GM10248 (cell line): Measurements from ENCODE around the gene RXFP1.

Experiments used
- CTCF ChIA-PET: fragments of 300-600 bp; sonication (Branson Sonifier 250); formaldehyde crosslinking; extraction: SDS; loops from one replicate; lab custom pipeline; 2021; ENCODE audit warnings: antibody characterized with exemption; lab: Yijun Ruan, JAX
- POLR2A ChIA-PET: fragments of 350-650 bp; sonication (Branson Sonifier 250); formaldehyde crosslinking; extraction: SDS; loops from one replicate; lab custom pipeline; 2020; ENCODE audit warnings: antibody characterized with exemption; lab: Yijun Ruan, JAX
- DNase-seq: peaks from one replicate; pipeline ENCODE4 v3.0.0; 2012; ENCODE audit errors: extremely low spot score
- TF ChIP-seq, protein P1 (sequence below): IDR thresholded peaks from 2 replicates; pipeline ENCODE4 v1.5.1; 2012; ENCODE audit warnings: mild to moderate bottlenecking, low read depth; ENCODE audit errors: extremely low read depth, missing control alignments, control extremely low read depth

The RXFP1 gene

DNA sequence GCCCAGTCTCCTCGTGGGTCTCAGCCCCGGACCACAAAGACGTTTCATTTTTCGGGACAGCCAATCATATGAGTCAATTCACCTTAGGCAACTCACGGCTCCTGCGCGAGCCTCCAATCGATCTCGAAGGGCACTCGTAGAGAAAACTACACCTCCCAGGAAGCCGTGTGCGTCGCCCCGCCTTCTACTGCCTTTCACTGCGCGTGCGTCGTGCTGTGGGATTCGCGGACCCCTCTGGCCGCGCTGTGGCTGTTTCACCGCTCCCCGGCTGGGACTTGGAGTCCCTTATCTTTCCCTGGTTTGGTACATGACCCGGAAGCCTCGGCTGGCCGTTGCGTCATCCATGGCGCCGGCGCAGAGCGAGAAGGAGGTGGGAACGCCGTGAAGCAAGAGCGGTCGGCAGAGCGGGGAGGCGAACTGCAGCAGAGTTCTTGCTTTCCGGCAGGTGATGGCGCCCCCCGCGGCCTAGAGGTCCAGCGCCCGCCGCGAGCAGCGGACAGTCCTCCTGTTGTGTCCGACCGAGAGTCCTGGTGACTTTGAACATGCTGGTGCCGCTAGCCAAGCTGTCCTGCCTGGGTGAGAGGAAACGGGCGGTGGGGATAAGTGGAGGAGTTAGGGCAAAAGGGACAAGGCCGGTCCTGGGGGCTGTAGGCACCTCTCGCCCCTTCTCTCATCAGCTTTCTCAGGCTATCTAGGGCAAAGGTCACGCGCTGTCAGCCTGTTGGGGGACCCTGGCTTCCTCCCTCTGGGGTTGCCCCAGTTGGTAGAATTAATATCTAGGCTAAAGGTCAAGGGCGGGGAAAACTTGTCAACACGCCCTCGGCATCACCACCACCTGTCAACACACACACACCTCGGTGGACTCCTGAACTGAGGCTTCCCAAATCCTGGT, 150.5 kb downstream of the RXFP1 start, which contains the start of gene ETFDH:
Gene ETFDH, plus strand, starts transcription at position 382 of the 892 bp plus-strand sequence. Its CDS starts 161 bp downstream, at position 543.
- peak; percentile 96 for DNase-seq
- TF ChIP-seq, protein P1, sequence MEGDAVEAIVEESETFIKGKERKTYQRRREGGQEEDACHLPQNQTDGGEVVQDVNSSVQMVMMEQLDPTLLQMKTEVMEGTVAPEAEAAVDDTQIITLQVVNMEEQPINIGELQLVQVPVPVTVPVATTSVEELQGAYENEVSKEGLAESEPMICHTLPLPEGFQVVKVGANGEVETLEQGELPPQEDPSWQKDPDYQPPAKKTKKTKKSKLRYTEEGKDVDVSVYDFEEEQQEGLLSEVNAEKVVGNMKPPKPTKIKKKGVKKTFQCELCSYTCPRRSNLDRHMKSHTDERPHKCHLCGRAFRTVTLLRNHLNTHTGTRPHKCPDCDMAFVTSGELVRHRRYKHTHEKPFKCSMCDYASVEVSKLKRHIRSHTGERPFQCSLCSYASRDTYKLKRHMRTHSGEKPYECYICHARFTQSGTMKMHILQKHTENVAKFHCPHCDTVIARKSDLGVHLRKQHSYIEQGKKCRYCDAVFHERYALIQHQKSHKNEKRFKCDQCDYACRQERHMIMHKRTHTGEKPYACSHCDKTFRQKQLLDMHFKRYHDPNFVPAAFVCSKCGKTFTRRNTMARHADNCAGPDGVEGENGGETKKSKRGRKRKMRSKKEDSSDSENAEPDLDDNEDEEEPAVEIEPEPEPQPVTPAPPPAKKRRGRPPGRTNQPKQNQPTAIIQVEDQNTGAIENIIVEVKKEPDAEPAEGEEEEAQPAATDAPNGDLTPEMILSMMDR = peak; percentile 83
- ChIA-PET POLR2A (no interaction called here), CTCF (no interaction called here)

DNA sequence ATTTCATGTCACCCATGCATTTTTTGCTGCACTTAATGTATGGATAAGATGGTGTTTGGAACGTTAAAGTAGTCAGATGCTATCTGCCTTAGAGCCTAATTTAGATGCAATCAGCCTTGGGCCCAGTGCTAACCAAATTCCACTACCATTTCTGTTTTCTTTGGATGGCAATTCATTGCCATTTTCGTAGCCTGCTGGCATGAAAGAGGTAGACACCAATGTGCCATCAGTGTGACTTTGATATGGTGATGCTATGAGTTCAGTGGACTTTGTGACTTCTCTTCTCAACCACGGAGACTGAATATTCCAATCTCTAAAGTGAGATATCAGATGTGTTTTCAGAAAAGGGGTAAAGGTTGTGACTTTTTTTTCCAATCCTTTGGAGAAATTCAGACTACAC, 152.0 kb downstream of the RXFP1 start:
- no peak for DNase-seq
- POLR2A ChIA-PET = no interaction called here
- CTCF ChIA-PET = interaction anchor here (0.7 to 0.8 kb wide), 2 partner anchors 28 to 55 kb away, joined by 3 read pairs; no protein-coding TSS in a partner anchor

DNA sequence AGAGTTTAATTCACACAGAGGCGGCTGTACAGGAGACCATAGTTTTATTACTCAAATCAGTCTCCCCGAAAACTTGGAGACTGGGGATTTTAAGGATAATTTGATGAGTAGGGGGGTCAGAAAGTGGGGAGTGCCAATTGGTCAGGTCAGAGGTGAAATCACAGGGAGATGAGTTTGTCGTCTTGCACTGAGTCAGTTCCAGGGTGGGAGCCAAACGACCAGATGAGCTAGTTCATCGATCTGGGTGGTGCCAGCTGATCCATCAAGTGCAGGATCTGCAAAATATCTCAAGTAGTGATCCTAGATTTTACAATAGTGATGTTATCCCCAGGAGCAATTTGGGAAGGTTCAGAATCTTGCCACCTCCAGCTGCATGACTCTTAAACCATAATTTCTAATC, 154.4 kb downstream of the RXFP1 start:
- CTCF ChIA-PET = no interaction called here
- POLR2A ChIA-PET = no interaction called here
- TF ChIP-seq, protein P1 = no peak
- DNase-seq = no peak

More for the DNA sequence above, 152.0 kb downstream of the RXFP1 start:
- TF ChIP-seq, protein P1 = no peak

DNA sequence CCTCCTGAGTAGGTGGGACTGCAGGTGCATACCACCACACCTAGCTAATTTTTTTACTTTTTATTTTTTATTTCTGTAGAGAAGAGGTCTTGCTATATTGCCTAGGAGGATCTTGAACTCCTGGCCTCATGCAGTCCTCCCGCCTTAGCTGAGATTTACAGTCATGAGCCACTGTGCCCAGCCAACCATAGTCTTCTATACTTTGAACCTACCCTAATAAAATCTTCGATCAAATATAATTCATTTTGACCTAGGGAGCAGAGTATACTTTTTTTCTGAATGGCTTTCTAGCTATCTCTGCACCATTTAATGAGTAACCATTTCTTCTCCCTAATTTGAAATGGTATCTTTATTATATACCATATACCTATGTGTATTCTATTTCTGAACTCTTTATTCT, 157.1 kb downstream of the RXFP1 start:
- CTCF ChIA-PET = no interaction called here
- no peak for DNase-seq
- TF ChIP-seq, protein P1 = no peak
- POLR2A ChIA-PET = no interaction called here

DNA sequence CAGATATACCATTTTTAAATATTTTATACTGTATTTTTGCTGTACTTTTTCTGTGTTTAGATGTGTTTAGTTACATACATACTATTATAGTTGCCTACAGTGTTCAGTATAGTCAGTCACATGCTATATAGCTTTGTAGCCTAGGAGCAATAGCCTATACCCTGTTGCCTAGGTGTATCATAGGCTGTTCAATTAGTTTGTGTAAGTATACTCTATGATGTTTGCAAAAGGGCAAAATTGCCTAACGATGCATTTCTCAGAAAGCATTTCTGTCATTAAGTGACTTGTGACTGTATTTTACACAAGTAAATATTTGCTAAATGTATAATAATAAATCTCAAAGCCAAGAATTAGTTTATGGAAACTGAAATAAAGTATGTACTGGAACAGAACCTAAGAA, 159.9 kb downstream of the RXFP1 start:
- DNase-seq = no peak
- POLR2A ChIA-PET = no interaction called here

GRCh38 chr4:158682066-158682465, 160.4 kb downstream of the RXFP1 start:
- TF ChIP-seq, protein P1 = no peak
- DNase-seq = no peak
- ChIA-PET CTCF (interaction anchor here (0.7 kb wide), 1 partner anchor 10 kb away, joined by 3 read pairs; no protein-coding TSS in a partner anchor), POLR2A (no interaction called here)

More for the DNA sequence above, 159.9 kb downstream of the RXFP1 start:
- CTCF ChIA-PET = interaction anchor here (1.1 kb wide), 1 partner anchor 34 kb away, joined by 4 read pairs; no protein-coding TSS in a partner anchor
- TF ChIP-seq, protein P1 = no peak
